HFFc6 (cell line): ENCODE data around the gene CSMD2. TPM values are rescaled to one million over a fixed set of nuclear protein-coding genes. Genes with fewer than 3 reads are reported as not detected.

Experiments
- DNase-seq: peaks from one replicate; pipeline ENCODE4 v3.0.0-alpha.2; 2018
- H3K27ac Mint-ChIP-seq: 2 replicates; pipeline ENCODE4 v1.8.0; 2020; ENCODE audit warnings: mild to moderate bottlenecking, mixed read lengths
- H3K27me3 Mint-ChIP-seq: 2 replicates; pipeline ENCODE4 v1.8.0; 2021; ENCODE audit warnings: mild to moderate bottlenecking, moderate library complexity, mixed read lengths; ENCODE audit not compliant: insufficient read depth
- H3K36me3 Mint-ChIP-seq: 2 replicates; pipeline ENCODE4 v1.8.0; 2021; ENCODE audit warnings: low read depth, mixed read lengths
- H3K4me1 Mint-ChIP-seq: 2 replicates; pipeline ENCODE4 v1.8.0; 2020; ENCODE audit warnings: low read depth, mixed read lengths
- H3K4me3 Mint-ChIP-seq: 2 replicates; pipeline ENCODE4 v1.8.0; 2020; ENCODE audit warnings: mild to moderate bottlenecking, moderate library complexity, mixed read lengths
- H3K9me3 Mint-ChIP-seq: 2 replicates; pipeline ENCODE4 v1.8.0; 2020; ENCODE audit warnings: mild to moderate bottlenecking, mixed read lengths
- CTCF ChIP-seq: fragments of 200-600 bp; sonication (generic); IDR thresholded peaks from 2 replicates; pipeline ENCODE4 v1.5.0; 2021; ENCODE audit warnings: antibody characterized with exemption, mild to moderate bottlenecking
- total RNA-seq, 6 experiments: library from RNA; stranded (reverse); fragmentation: NEBNext Ultra II Directional; extraction: Animal tissue kit (Norgen Biotek cat#: 25700); gene quantifications; 2 replicates in 1 of 6; 3 replicates in 5 of 6; pipeline ENCODE4 v1.2.3, GENCODE V29; 2021

Gene CSMD2
- total RNA-seq, 6 experiments from 2014 or later, result 0.77 to 3.2 (median 1.2) TPM

GRCh38 chr1:33685256-33685655, 479.8 kb downstream of the CSMD2 start:
- Mint-ChIP-seq H3K36me3 (no peaks in the 10 kb centered on the region; the same call in none of the 2 replicates), H3K4me3 (no peak overlapping the region), H3K9me3 (peaks cover 7% of the 10 kb centered on the region), H3K27me3 (no peaks in the 10 kb centered on the region; the same call in 1 of the 2 replicates), H3K4me1 (no peaks in the 10 kb centered on the region), H3K27ac (no peak overlapping the region)
- no peak for DNase-seq
- no peak for TF ChIP-seq CTCF

- no peak for TF ChIP-seq CTCF
- DNase-seq, result no peak
Measured at GRCh38 chr1:33684396-33685179, 480.4 kb downstream of the CSMD2 start.

GRCh38 chr1:33683913-33684312, 481.1 kb downstream of the CSMD2 start:
- Mint-ChIP-seq H3K27me3 (no peaks in the 10 kb centered on the region; the same call in 1 of the 2 replicates), H3K4me3 (no peak overlapping the region; the same call in 1 of the 2 replicates), H3K36me3 (no peaks in the 10 kb centered on the region; the same call in 1 of the 2 replicates), H3K27ac (no peak overlapping the region), H3K4me1 (no peaks in the 10 kb centered on the region), H3K9me3 (peaks cover 7% of the 10 kb centered on the region)
- TF ChIP-seq CTCF, result no peak; the same call in 1 of the 2 replicates
- DNase-seq, result peak; percentile 8

More at GRCh38 chr1:33684396-33685179, 480.4 kb downstream of the CSMD2 start:
- Mint-ChIP-seq H3K9me3 (peaks cover 7% of the 10 kb centered on the region), H3K4me1 (no peaks in the 10 kb centered on the region), H3K27ac (no peak overlapping the region), H3K4me3 (no peak overlapping the region; the same call in 1 of the 2 replicates), H3K27me3 (no peaks in the 10 kb centered on the region; the same call in 1 of the 2 replicates), H3K36me3 (no peaks in the 10 kb centered on the region; the same call in 1 of the 2 replicates)

DNA sequence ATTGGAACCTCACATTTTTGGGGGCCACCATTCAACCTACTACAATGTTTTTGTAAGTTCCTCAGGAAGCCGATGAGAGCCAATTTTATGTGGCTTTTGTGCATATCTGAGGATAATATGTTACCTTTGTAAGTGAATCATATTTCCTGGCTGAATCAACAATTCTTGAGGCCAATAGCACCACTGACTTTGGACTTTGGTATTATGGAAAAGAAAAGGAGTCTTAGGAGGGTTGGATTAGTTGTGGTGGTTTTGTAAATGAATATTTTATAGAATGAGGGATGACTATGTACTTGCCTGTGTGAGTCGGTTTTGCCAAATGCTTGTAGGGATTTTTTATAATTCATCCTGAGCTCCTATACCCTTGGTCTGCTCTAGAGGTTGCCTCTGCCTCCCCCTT, 482.7 kb downstream of the CSMD2 start:
- no peak overlapping the region for H3K4me3 Mint-ChIP-seq
- no peak for TF ChIP-seq CTCF
- no peak overlapping the region for H3K27ac Mint-ChIP-seq
- peaks cover 3% of the 10 kb centered on the region for H3K9me3 Mint-ChIP-seq
- no peak for DNase-seq
- no peaks in the 10 kb centered on the region; the same call in 1 of the 2 replicates for H3K36me3 Mint-ChIP-seq
- no peaks in the 10 kb centered on the region for H3K4me1 Mint-ChIP-seq
- no peaks in the 10 kb centered on the region; the same call in 1 of the 2 replicates for H3K27me3 Mint-ChIP-seq

DNA sequence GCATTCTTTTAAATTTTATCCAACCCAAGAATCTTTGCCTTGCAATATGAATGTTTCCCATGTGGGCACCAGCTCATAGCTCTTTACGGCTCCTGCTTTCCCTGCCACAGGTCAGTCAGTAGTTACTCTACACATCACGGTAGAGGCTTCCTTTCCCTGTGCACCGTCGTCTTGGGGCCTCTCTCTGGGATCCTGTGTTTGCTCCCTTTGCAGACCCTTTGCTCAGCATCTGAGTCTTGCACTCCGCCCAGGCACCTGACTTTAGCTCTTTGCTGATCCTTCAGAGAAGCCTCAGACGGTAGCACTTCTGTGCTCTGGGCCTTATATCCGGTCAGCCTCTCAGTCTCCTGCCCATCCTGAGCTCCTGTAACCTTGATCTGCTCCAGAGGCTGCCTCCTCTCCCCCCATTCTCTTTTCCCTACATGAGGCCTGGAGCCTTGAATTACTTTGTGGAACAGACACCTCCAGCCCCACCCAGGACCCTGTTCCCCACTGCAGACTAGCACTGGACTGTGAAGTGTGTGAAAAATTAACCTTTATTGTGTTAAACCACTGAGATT, 484.7 kb downstream of the CSMD2 start:
- no peak for TF ChIP-seq CTCF
- Mint-ChIP-seq H3K36me3 (no peaks in the 10 kb centered on the region; the same call in 1 of the 2 replicates), H3K27ac (no peak overlapping the region), H3K9me3 (peaks cover 3% of the 10 kb centered on the region), H3K4me1 (no peaks in the 10 kb centered on the region), H3K27me3 (no peaks in the 10 kb centered on the region; the same call in 1 of the 2 replicates), H3K4me3 (no peak overlapping the region)
- no peak for DNase-seq
